Calu3 (cell line): ENCODE data around the gene RDH13. TPM values are rescaled to one million over a fixed set of nuclear protein-coding genes. Genes with fewer than 3 reads are reported as not detected.

Experiments
- BruUV-seq: library from RNA; stranded (reverse); fragments of 400-500 nt; replicated peaks from 2 replicates; lab custom pipeline; 2021; lab: Mats Ljungman, UMichigan
- CTCF ChIA-PET: fragments of 300-600 bp; sonication (Branson Sonifier 250); formaldehyde crosslinking; loops from one replicate; lab custom pipeline; 2022; ENCODE audit warnings: antibody characterized with exemption; lab: Charles Lee
- DNase-seq: peaks from one replicate; pipeline ENCODE4 v3.0.0; 2022
- H3K27ac Mint-ChIP-seq: one replicate; pipeline ENCODE4 v1.8.0; 2022; ENCODE audit warnings: mixed read lengths; ENCODE audit not compliant: unreplicated experiment
- H3K27me3 Mint-ChIP-seq: one replicate; pipeline ENCODE4 v1.8.0; 2022; ENCODE audit warnings: mixed read lengths; ENCODE audit not compliant: unreplicated experiment
- H3K36me3 Mint-ChIP-seq: one replicate; pipeline ENCODE4 v1.8.0; 2022; ENCODE audit warnings: mild to moderate bottlenecking, moderate library complexity, mixed read lengths; ENCODE audit not compliant: insufficient read depth, unreplicated experiment
- H3K4me1 Mint-ChIP-seq: one replicate; pipeline ENCODE4 v1.8.0; 2022; ENCODE audit warnings: mild to moderate bottlenecking, low read depth, mixed read lengths; ENCODE audit not compliant: unreplicated experiment
- H3K4me3 Mint-ChIP-seq: one replicate; pipeline ENCODE4 v1.8.0; 2022; ENCODE audit warnings: mild to moderate bottlenecking, low read depth, moderate library complexity, mixed read lengths; ENCODE audit not compliant: unreplicated experiment
- H3K9me3 Mint-ChIP-seq: one replicate; pipeline ENCODE4 v1.8.0; 2022; ENCODE audit warnings: low read depth, mixed read lengths; ENCODE audit not compliant: unreplicated experiment
- intact Hi-C: fragments of 100-400 bp; cut with micrococcal nuclease; formaldehyde crosslinking; loops from one replicate; pipeline ENCODE4 v1.10.0; 2022; ENCODE audit not compliant: unreplicated experiment
- total RNA-seq: library from RNA; stranded (reverse); gene quantifications from 2 replicates; pipeline ENCODE4 v1.2.3, GENCODE V29; 2022
- TF ChIP-seq, protein P1 (sequence below): fragments of 200-600 bp; IDR thresholded peaks from one replicate; pipeline ENCODE4 v1.8.0; 2022; ENCODE audit warnings: antibody characterized with exemption; ENCODE audit not compliant: unreplicated experiment

Gene RDH13
- total RNA-seq, 1 experiment from 2014 or later, result 50.1 TPM

DNA sequence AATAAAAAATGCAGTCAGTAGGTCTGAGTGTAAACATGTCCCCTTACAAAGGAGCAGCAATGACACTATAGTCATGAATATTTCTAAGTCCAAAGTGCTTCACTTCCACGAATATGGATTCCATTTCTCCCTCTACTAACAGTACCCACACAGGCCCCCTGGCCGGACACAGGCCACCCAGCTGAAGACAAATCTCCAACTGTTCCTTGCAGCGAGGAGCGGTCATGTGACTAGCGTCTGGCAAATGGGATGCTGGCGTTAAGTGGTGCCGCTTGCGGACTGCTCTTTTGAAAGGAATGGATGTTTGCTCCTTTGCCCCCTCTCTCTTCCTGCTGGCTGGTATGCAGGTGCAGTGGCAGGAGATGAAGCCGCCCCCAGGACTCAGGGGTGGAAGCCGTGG lies 38.3 kb upstream of the RDH13 start:
- BruUV-seq, result no TSS peak
- peaks cover 40% of the 10 kb centered on the region for H3K36me3 Mint-ChIP-seq
- H3K9me3 Mint-ChIP-seq, result no peaks in the 10 kb centered on the region
- intact Hi-C loops, result no loop called here
- no peak overlapping the region for H3K27ac Mint-ChIP-seq
- no peaks in the 10 kb centered on the region for H3K27me3 Mint-ChIP-seq
- CTCF ChIA-PET, result no interaction called here
- TF ChIP-seq, protein P1, sequence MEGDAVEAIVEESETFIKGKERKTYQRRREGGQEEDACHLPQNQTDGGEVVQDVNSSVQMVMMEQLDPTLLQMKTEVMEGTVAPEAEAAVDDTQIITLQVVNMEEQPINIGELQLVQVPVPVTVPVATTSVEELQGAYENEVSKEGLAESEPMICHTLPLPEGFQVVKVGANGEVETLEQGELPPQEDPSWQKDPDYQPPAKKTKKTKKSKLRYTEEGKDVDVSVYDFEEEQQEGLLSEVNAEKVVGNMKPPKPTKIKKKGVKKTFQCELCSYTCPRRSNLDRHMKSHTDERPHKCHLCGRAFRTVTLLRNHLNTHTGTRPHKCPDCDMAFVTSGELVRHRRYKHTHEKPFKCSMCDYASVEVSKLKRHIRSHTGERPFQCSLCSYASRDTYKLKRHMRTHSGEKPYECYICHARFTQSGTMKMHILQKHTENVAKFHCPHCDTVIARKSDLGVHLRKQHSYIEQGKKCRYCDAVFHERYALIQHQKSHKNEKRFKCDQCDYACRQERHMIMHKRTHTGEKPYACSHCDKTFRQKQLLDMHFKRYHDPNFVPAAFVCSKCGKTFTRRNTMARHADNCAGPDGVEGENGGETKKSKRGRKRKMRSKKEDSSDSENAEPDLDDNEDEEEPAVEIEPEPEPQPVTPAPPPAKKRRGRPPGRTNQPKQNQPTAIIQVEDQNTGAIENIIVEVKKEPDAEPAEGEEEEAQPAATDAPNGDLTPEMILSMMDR, result no peak
- DNase-seq, result no peak
- no peaks in the 10 kb centered on the region for H3K4me1 Mint-ChIP-seq
- H3K4me3 Mint-ChIP-seq, result no peak overlapping the region

DNA sequence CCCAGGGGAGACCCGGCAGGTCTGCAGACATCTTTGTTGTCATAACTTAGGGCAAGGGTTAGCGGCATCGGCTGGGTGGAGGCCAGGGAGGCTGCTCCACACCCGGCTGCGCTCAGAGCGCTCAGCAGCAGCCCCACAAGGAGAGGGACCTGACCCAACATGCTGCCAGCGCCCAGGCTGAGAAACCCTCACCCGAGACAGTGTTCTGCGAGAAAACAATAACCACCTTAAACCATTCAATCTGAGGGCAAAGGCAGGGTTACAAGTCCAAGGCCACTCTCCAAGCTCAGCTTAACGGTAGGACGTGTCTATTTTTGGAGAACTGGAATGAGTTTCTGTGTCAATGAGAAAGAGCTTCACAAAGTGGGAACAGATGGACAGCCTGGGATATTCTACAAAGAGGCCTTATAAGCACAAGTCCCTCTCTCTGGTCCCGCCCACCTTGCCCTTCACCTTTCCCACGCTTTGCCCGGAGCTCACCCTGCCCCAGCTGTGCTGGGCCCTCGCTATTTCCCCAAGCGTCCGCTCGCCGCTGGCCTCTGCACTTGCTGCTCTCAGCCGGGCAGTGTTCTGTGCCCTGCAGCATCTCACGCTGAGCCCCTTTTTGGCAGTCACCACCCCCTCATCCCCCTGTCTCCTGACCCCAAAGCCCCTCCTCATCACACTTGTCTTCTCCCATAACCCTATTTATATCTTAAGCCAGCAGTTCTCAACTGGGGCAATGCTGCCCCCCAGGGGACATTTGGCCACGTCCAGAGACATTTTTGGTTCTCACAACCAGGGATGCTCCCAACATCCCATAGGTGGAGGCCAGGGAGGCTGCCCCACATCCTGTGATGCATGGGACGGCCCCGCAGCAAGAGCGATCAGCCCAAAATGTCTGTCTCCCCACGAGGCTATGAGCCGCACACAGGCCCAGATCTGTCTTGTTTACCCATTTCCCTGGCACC lies 36.9 kb upstream of the RDH13 start:
- H3K9me3 Mint-ChIP-seq, result no peaks in the 10 kb centered on the region
- H3K4me3 Mint-ChIP-seq, result no peak overlapping the region
- H3K27me3 Mint-ChIP-seq, result no peaks in the 10 kb centered on the region
- intact Hi-C loops, result no loop called here
- no TSS peak for BruUV-seq
- H3K36me3 Mint-ChIP-seq, result peaks cover 41% of the 10 kb centered on the region
- TF ChIP-seq, protein P1, result no peak
- no peaks in the 10 kb centered on the region for H3K4me1 Mint-ChIP-seq
- H3K27ac Mint-ChIP-seq, result no peak overlapping the region
- CTCF ChIA-PET, result no interaction called here
- DNase-seq, result peak; percentile 54

DNA sequence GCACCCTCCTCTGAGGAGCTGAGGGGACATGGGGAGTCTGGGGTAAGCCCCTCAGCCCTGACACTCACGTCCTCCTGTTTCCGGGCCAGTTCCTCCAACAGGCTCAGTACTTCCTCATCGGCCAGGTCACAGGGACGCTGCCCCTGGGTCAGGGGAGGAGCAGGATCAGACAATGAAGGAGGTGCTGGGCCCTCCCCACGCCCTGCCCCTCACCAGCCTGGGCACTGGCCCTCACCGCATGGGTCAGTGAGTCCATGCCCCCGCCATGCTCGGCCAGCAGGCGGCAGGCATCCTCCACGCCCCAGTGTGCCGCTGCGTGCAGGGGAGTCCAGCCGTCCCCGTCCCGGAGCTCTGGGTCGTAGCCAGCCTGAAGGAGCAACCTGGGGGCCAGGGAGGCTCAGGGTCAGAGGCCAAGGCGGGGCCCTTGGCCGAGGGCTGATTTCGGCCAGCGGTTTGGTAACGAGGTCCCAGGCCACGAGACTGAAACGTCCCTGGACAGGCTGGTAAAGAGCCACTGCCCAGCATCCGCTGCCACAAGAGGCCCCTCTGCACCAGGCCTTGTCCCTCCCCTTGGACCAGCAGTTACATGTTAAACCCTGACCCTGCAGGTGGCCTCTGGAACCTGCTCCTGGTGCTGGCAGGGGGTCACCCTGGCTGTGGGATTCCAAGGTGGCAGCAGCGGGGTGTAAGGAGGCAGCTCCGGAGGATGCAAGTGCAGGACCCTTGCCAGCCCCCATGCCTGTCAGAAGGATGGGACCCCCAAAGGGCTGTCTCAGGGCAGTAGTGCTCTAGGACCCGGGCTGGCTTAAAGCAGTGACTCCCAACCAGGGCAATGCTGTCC lies 36.0 kb upstream of the RDH13 start:
- H3K4me1 Mint-ChIP-seq, result no peaks in the 10 kb centered on the region
- DNase-seq, result no peak
- TF ChIP-seq, protein P1, result no peak
- no TSS peak for BruUV-seq
- H3K36me3 Mint-ChIP-seq, result peaks cover 45% of the 10 kb centered on the region
- H3K4me3 Mint-ChIP-seq, result no peak overlapping the region
- no peaks in the 10 kb centered on the region for H3K27me3 Mint-ChIP-seq
- H3K9me3 Mint-ChIP-seq, result no peaks in the 10 kb centered on the region
- intact Hi-C loops, result no loop called here
- H3K27ac Mint-ChIP-seq, result no peak overlapping the region
- CTCF ChIA-PET, result no interaction called here

DNA sequence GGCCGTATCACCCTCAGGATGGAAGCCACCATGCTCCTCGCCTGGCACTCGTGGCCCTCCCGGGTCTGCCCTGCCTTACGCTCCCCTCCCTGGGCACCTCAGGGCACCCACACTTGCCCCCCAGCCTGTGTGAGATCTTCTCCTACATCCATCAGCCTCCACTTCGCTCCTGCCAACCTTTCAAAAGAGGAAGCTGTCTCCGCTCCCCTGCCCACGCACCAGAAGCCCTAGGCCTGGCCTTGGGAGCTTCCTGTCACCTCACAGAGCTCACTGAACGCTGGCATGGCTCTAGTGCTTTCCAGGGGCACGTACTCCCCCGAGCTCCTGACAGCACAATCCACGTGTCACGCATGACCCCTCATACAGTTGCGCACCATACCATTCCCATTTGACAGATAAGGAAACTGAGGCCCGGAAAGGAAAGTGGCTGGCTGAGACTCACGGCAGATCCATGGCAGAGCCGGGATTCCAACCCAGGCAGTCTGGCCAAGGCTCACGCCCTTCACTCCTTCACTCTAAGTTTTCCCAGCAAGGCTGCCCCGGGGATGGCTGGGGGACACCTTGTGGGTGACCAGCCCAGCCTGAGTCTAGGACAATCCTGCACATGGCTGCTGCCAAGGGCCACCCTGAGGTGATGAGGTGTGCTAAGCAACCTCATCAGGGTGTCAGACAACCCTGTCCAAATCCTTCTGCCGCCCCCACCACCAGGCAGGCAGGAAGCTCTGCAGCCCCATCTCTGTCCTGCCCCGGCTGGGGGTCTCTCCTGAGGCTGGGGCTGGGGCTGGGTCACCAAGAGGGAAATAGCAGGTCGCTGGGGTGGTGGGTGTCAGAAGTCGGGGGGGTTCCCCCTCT lies 35.1 kb upstream of the RDH13 start:
- CTCF ChIA-PET, result no interaction called here
- BruUV-seq, result no TSS peak
- Mint-ChIP-seq H3K27me3 (no peaks in the 10 kb centered on the region), H3K4me3 (no peak overlapping the region), H3K9me3 (no peaks in the 10 kb centered on the region), H3K4me1 (no peaks in the 10 kb centered on the region), H3K27ac (peak overlapping the region; percentile 50), H3K36me3 (peaks cover 39% of the 10 kb centered on the region)
- intact Hi-C loops, result no loop called here
- no peak for DNase-seq
- TF ChIP-seq, protein P1, result no peak
